DND-41 (cell line): ENCODE data around the gene SLC10A4.

Experiments used
- ATAC-seq: fragments of 200-7000 bp; cut with Tn5 transposase; 3 replicates; pipeline ENCODE4 v1.9.1; 2021; ENCODE audit warnings: low read depth; ENCODE audit not compliant: insufficient read depth
- DNase-seq: peaks from one replicate; pipeline ENCODE4 v3.0.0-alpha.2; 2020
- H2AFZ ChIP-seq: 2 replicates; pipeline ENCODE4 v1.6.0; 2012; ENCODE audit warnings: low read depth, low read length
- H3K27ac ChIP-seq: 2 replicates; pipeline ENCODE4 v1.5.1; 2012; ENCODE audit warnings: low read length, inconsistent platforms
- H3K27me3 ChIP-seq: fragments of 200-600 bp; sonication (generic); 2 replicates; pipeline ENCODE4 v1.6.0; 2012; ENCODE audit warnings: low read length, mild to moderate bottlenecking, inconsistent platforms; ENCODE audit not compliant: insufficient read depth, poor library complexity
- H3K36me3 ChIP-seq: 2 replicates; pipeline ENCODE4 v1.5.1; 2012; ENCODE audit warnings: low read length, inconsistent platforms; ENCODE audit not compliant: insufficient read depth
- H3K4me1 ChIP-seq: 2 replicates; pipeline ENCODE4 v1.5.1; 2012; ENCODE audit warnings: mild to moderate bottlenecking, low read length; ENCODE audit not compliant: insufficient read depth
- H3K4me2 ChIP-seq: 2 replicates; pipeline ENCODE4 v1.6.0; 2012; ENCODE audit warnings: mild to moderate bottlenecking, moderate library complexity, low read length, inconsistent platforms; ENCODE audit not compliant: insufficient read depth
- H3K4me3 ChIP-seq, 2 experiments: fragments of 200-600 bp in 1 of 2; shearing (Covaris generic) in 1 of 2; 2 replicates each; pipeline ENCODE4 v1.5.1; 2012 to 2016; ENCODE audit warnings: inconsistent platforms in 2 of 2, low read length in 2 of 2, mild to moderate bottlenecking in 2 of 2, low read depth in 1 of 2, moderate library complexity in 1 of 2
- H3K79me2 ChIP-seq: 2 replicates; pipeline ENCODE4 v1.6.0; 2012; ENCODE audit warnings: low read length, inconsistent platforms; ENCODE audit not compliant: insufficient read depth
- H3K9ac ChIP-seq: 2 replicates; pipeline ENCODE4 v1.6.0; 2012; ENCODE audit warnings: low read depth, mild to moderate bottlenecking, inconsistent platforms, low read length, moderate library complexity
- H3K9me3 ChIP-seq: 2 replicates; pipeline ENCODE4 v1.5.1; 2012; ENCODE audit warnings: low read length, moderate library complexity, mild to moderate bottlenecking, inconsistent platforms; ENCODE audit not compliant: insufficient read depth, severe bottlenecking
- H4K20me1 ChIP-seq: 2 replicates; pipeline ENCODE4 v1.6.0; 2012; ENCODE audit warnings: low read length; ENCODE audit not compliant: insufficient read depth
- CTCF ChIP-seq: IDR thresholded peaks from 2 replicates; pipeline ENCODE4 v1.5.1; 2012; ENCODE audit warnings: borderline replicate concordance, low read length, moderate library complexity, mild to moderate bottlenecking; ENCODE audit not compliant: poor library complexity, severe bottlenecking; ENCODE audit errors: extremely low read depth
- EZH2 ChIP-seq: IDR thresholded peaks from 3 replicates; pipeline ENCODE4 v1.6.1; 2012; ENCODE audit warnings: borderline replicate concordance, low read depth, mild to moderate bottlenecking, moderate library complexity, low read length, inconsistent platforms; ENCODE audit not compliant: severe bottlenecking

Gene SLC10A4

DNA sequence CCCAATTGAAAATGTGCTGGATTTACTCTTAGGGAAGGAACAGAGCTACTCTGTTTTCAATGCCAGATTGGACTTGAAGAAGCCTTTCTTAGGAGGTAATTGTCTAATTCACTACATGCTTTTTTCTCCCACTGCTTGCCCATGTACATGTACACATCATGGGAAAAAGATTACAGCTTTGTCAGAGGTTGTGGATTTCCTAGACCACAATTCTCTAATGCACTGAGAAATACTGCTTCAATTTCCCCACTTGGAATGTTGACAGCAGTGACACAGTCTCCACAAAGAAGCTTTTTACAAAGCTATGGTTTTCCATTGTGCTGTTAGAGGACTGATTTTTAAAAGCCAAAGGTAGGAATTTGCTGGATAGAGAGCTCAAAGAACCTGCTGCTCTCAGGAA is 26.4 kb downstream of the SLC10A4 start:
- no peak for ATAC-seq
- Histone ChIP-seq H3K79me2 (no peaks in the 10 kb centered on the region), H3K9ac (no peak overlapping the region), H3K4me2 (no peak overlapping the region), H3K27me3 (no peaks in the 10 kb centered on the region), H3K4me1 (no peaks in the 10 kb centered on the region), H3K9me3 (no peaks in the 10 kb centered on the region), H3K36me3 (peaks cover 88% of the 10 kb centered on the region), H3K27ac (no peak overlapping the region), H3K4me3 (no peak overlapping the region), H4K20me1 (no peaks in the 10 kb centered on the region), H2AFZ (no peak overlapping the region)
- DNase-seq = no peak
- no peak for TF ChIP-seq CTCF
- TF ChIP-seq EZH2 = no peak

DNA sequence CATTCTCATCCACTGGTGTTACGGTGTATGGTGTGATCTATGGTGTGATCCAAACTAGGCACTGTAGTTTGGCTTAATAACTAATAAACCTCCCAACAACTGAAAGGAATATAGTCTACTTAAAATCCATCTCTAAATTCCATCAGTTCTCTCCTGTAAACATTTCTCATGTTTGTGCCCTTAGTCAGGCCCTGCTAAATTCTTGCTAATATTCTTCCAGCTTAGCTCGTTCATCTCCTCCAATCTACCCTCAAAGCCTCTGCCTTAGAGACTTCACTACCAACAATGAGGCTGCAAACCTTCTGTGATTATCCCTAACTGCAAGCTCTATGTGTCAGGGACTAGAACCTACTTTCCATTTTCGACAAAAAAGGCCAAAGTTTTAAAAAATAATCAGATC is 35.0 kb downstream of the SLC10A4 start:
- no peak for ATAC-seq
- DNase-seq = no peak
- H4K20me1 ChIP-seq = no peaks in the 10 kb centered on the region
- no peaks in the 10 kb centered on the region for H3K9me3 ChIP-seq
- no peak overlapping the region for H3K4me3 ChIP-seq
- no peaks in the 10 kb centered on the region for H3K27me3 ChIP-seq
- H3K4me1 ChIP-seq = no peaks in the 10 kb centered on the region
- no peak overlapping the region for H3K27ac ChIP-seq
- H3K4me2 ChIP-seq = no peak overlapping the region
- peaks cover 76% of the 10 kb centered on the region for H3K36me3 ChIP-seq
- TF ChIP-seq CTCF = no peak
- H2AFZ ChIP-seq = no peak overlapping the region
- no peak overlapping the region for H3K9ac ChIP-seq
- no peaks in the 10 kb centered on the region for H3K79me2 ChIP-seq

GRCh38 chr4:48526406-48526805 is 43.3 kb downstream of the SLC10A4 start:
- Histone ChIP-seq H3K4me1 (no peaks in the 10 kb centered on the region), H3K27me3 (no peaks in the 10 kb centered on the region), H3K79me2 (no peaks in the 10 kb centered on the region), H4K20me1 (no peaks in the 10 kb centered on the region), H3K9me3 (no peaks in the 10 kb centered on the region), H3K4me3 (no peak overlapping the region), H3K9ac (no peak overlapping the region), H3K27ac (no peak overlapping the region), H2AFZ (no peak overlapping the region), H3K4me2 (no peak overlapping the region), H3K36me3 (peaks cover 89% of the 10 kb centered on the region)
- DNase-seq (no peak), ATAC-seq (no peak)
- TF ChIP-seq CTCF (no peak), EZH2 (no peak)

- Histone ChIP-seq H2AFZ (no peak overlapping the region), H3K79me2 (no peaks in the 10 kb centered on the region), H3K27ac (no peak overlapping the region), H3K27me3 (no peaks in the 10 kb centered on the region), H3K4me1 (no peaks in the 10 kb centered on the region), H3K9me3 (no peaks in the 10 kb centered on the region), H3K9ac (no peak overlapping the region), H3K4me3 (no peak overlapping the region), H3K36me3 (peaks cover 82% of the 10 kb centered on the region), H4K20me1 (no peaks in the 10 kb centered on the region), H3K4me2 (no peak overlapping the region)
- no peak for DNase-seq
- ATAC-seq = no peak; the same call in 2 of the 3 replicates
- no peak for TF ChIP-seq EZH2
- TF ChIP-seq CTCF = no peak
Measured at GRCh38 chr4:48538358-48538757, 55.2 kb downstream of the SLC10A4 start.
